ENCODE data around the gene GRM7.

- TF ChIP-seq, protein P1, sequence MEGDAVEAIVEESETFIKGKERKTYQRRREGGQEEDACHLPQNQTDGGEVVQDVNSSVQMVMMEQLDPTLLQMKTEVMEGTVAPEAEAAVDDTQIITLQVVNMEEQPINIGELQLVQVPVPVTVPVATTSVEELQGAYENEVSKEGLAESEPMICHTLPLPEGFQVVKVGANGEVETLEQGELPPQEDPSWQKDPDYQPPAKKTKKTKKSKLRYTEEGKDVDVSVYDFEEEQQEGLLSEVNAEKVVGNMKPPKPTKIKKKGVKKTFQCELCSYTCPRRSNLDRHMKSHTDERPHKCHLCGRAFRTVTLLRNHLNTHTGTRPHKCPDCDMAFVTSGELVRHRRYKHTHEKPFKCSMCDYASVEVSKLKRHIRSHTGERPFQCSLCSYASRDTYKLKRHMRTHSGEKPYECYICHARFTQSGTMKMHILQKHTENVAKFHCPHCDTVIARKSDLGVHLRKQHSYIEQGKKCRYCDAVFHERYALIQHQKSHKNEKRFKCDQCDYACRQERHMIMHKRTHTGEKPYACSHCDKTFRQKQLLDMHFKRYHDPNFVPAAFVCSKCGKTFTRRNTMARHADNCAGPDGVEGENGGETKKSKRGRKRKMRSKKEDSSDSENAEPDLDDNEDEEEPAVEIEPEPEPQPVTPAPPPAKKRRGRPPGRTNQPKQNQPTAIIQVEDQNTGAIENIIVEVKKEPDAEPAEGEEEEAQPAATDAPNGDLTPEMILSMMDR (IDR thresholded peaks at IDR 0.05) = no peak
- TF ChIP-seq EP300 (IDR thresholded peaks at IDR 0.05) (no peak), POLR2A (IDR thresholded peaks at IDR 0.05) (no peak)
Measured at GRCh38 chr3:7650466-7650865, 789.6 kb downstream of the GRM7 start.
